ENCODE measurements around the gene EXD3. TPM values are rescaled to one million over a fixed set of nuclear protein-coding genes. Genes with fewer than 3 reads are reported as not detected.

The EXD3 gene
- polyA plus RNA-seq, 6 donors from 2014 or later = 2.3 to 7.5 (median 4.5) TPM; not detected in 1

- peak overlapping the region in 2 of 6 donors; percentile 37 to 38 for H3K27ac Mint-ChIP-seq
- peak overlapping the region in 2 of 8 donors; percentile 38 to 74 for H3K4me3 Mint-ChIP-seq
- DNase-seq (no peak), ATAC-seq (ENCODE audit: low read depth in 2 of 2) (no peak)
- H3K36me3 Mint-ChIP-seq = no peaks in the 10 kb centered on the region
- H3K4me1 Mint-ChIP-seq = peaks cover 6 to 26% (median 24%) of the 10 kb centered on the region in 3 donors
- H3K27me3 Mint-ChIP-seq = peaks cover 0 to 10% (median 3%) of the 10 kb centered on the region in 3 donors
- H3K9me3 Mint-ChIP-seq = peaks cover 0 to 1% (median 0%) of the 10 kb centered on the region in 7 donors
These were observed 25.6 kb upstream of the EXD3 start for GRCh38 chr9:137448602-137448962.

- H3K4me1 Mint-ChIP-seq = peaks cover 6 to 25% (median 24%) of the 10 kb centered on the region in 3 donors
- no peaks in the 10 kb centered on the region for H3K36me3 Mint-ChIP-seq
- peak overlapping the region in 1 of 8 donors; percentile 38 for H3K4me3 Mint-ChIP-seq
- DNase-seq (no peak), ATAC-seq (ENCODE audit: low read depth in 2 of 2) (no peak)
- H3K27me3 Mint-ChIP-seq = peaks cover 0 to 10% (median 8%) of the 10 kb centered on the region in 3 donors
- peak overlapping the region in 1 of 6 donors; percentile 38 for H3K27ac Mint-ChIP-seq
- H3K9me3 Mint-ChIP-seq = peaks cover 0 to 1% (median 0%) of the 10 kb centered on the region in 7 donors
These were observed 25.0 kb upstream of the EXD3 start for GRCh38 chr9:137447722-137448601.

- ATAC-seq (ENCODE audit: low read depth in 2 of 2) (peak in 1 of 2 donors; percentile 11), DNase-seq (no peak)
- H3K36me3 Mint-ChIP-seq = peaks cover 2 to 3% of the 10 kb centered on the region in 2 donors
- no peaks in the 10 kb centered on the region for H3K9me3 Mint-ChIP-seq
- H3K4me3 Mint-ChIP-seq = no peak overlapping the region
- peak overlapping the region in 3 of 6 donors; percentile 3 to 81 (median 26) for H3K27ac Mint-ChIP-seq
- peaks cover 8 to 24% (median 19%) of the 10 kb centered on the region in 3 donors for H3K4me1 Mint-ChIP-seq
- peaks cover 4 to 14% (median 11%) of the 10 kb centered on the region in 3 donors for H3K27me3 Mint-ChIP-seq
These were observed 24.0 kb upstream of the EXD3 start for GRCh38 chr9:137446851-137447471.

GRCh38 chr9:137445930-137446431, 23.0 kb upstream of the EXD3 start:
- Mint-ChIP-seq H3K9me3 (no peaks in the 10 kb centered on the region), H3K27ac (no peak overlapping the region), H3K27me3 (peaks cover 6 to 16% (median 16%) of the 10 kb centered on the region in 3 donors), H3K4me3 (no peak overlapping the region), H3K36me3 (peaks cover 4 to 7% of the 10 kb centered on the region in 2 donors), H3K4me1 (peaks cover 11 to 21% (median 17%) of the 10 kb centered on the region in 3 donors)
- no peak for ATAC-seq (ENCODE audit: low read depth in 2 of 2)
- no peak for DNase-seq

GRCh38 chr9:137445275-137445807, 22.4 kb upstream of the EXD3 start:
- H3K27ac Mint-ChIP-seq = peak overlapping the region in 3 of 6 donors; percentile 11 to 89 (median 66)
- no peak overlapping the region for H3K4me3 Mint-ChIP-seq
- H3K27me3 Mint-ChIP-seq = peaks cover 6 to 16% (median 16%) of the 10 kb centered on the region in 3 donors
- peak; percentile 79 for DNase-seq
- H3K9me3 Mint-ChIP-seq = no peaks in the 10 kb centered on the region
- peaks cover 4 to 7% of the 10 kb centered on the region in 2 donors for H3K36me3 Mint-ChIP-seq
- H3K4me1 Mint-ChIP-seq = peaks cover 11 to 17% (median 13%) of the 10 kb centered on the region in 3 donors
- ATAC-seq (ENCODE audit: low read depth in 2 of 2) = peak; percentile 71 to 77

GRCh38 chr9:137444106-137444790, 21.3 kb upstream of the EXD3 start:
- Mint-ChIP-seq H3K36me3 (peaks cover 4 to 7% of the 10 kb centered on the region in 2 donors), H3K27me3 (peaks cover 6 to 21% (median 16%) of the 10 kb centered on the region in 3 donors), H3K27ac (no peak overlapping the region), H3K9me3 (no peaks in the 10 kb centered on the region), H3K4me1 (peaks cover 11 to 14% (median 13%) of the 10 kb centered on the region in 3 donors), H3K4me3 (peak overlapping the region in 1 of 8 donors; percentile 9)
- DNase-seq = no peak
- ATAC-seq (ENCODE audit: low read depth in 2 of 2) = no peak

- Mint-ChIP-seq H3K4me1 (peaks cover 10 to 11% (median 11%) of the 10 kb centered on the region in 3 donors), H3K27ac (peak overlapping the region in 2 of 6 donors; percentile 47 to 70), H3K27me3 (peaks cover 6 to 22% (median 16%) of the 10 kb centered on the region in 3 donors), H3K36me3 (peaks cover 4 to 7% of the 10 kb centered on the region in 2 donors), H3K9me3 (no peaks in the 10 kb centered on the region), H3K4me3 (peak overlapping the region; percentile 50 to 92 (median 80))
- DNase-seq = no peak
- no peak for ATAC-seq (ENCODE audit: low read depth in 2 of 2)
These were observed 19.0 kb upstream of the EXD3 start for GRCh38 chr9:137441935-137442321.

GRCh38 chr9:137441289-137441934, 18.4 kb upstream of the EXD3 start, which contains the start of gene ENTPD8:
Gene ENTPD8, minus strand, starts transcription at chr9:137441357. Its CDS starts 3,072 bp downstream, at chr9:137438285.
- no peak for DNase-seq
- Mint-ChIP-seq H3K36me3 (peaks cover 4 to 7% of the 10 kb centered on the region in 2 donors), H3K9me3 (no peaks in the 10 kb centered on the region), H3K27me3 (peaks cover 6 to 22% (median 16%) of the 10 kb centered on the region in 3 donors), H3K27ac (peak within 1 kb of the TSS in 2 of 6 donors; percentile 47 to 70), H3K4me3 (peak within 1 kb of the TSS; percentile 50 to 92 (median 80)), H3K4me1 (peaks cover 9 to 11% (median 10%) of the 10 kb centered on the region in 3 donors)
- ATAC-seq (ENCODE audit: low read depth in 2 of 2) = peak; percentile 22 to 29

- no peaks in the 10 kb centered on the region for H3K9me3 Mint-ChIP-seq
- H3K36me3 Mint-ChIP-seq = peaks cover 4 to 7% of the 10 kb centered on the region in 2 donors
- DNase-seq (no peak), ATAC-seq (ENCODE audit: low read depth in 2 of 2) (no peak)
- peaks cover 6 to 16% (median 13%) of the 10 kb centered on the region in 3 donors for H3K27me3 Mint-ChIP-seq
- peak overlapping the region in 1 of 6 donors; percentile 38 for H3K27ac Mint-ChIP-seq
- H3K4me1 Mint-ChIP-seq = peaks cover 4 to 6% (median 4%) of the 10 kb centered on the region in 3 donors
- H3K4me3 Mint-ChIP-seq = peak overlapping the region in 3 of 8 donors; percentile 19 to 34 (median 21)
These were observed 16.3 kb upstream of the EXD3 start for GRCh38 chr9:137439158-137439714.

GRCh38 chr9:137438591-137439157, 15.7 kb upstream of the EXD3 start:
- no peak for DNase-seq
- no peaks in the 10 kb centered on the region for H3K9me3 Mint-ChIP-seq
- peaks cover 4 to 7% of the 10 kb centered on the region in 2 donors for H3K36me3 Mint-ChIP-seq
- peaks cover 6 to 13% (median 11%) of the 10 kb centered on the region in 3 donors for H3K27me3 Mint-ChIP-seq
- peaks cover 4 to 6% (median 4%) of the 10 kb centered on the region in 3 donors for H3K4me1 Mint-ChIP-seq
- H3K4me3 Mint-ChIP-seq = no peak overlapping the region
- no peak for ATAC-seq (ENCODE audit: low read depth in 2 of 2)
- no peak overlapping the region for H3K27ac Mint-ChIP-seq

GRCh38 chr9:137437691-137438590, 15.0 kb upstream of the EXD3 start:
- no peak for ATAC-seq (ENCODE audit: low read depth in 2 of 2)
- peaks cover 4 to 6% (median 4%) of the 10 kb centered on the region in 3 donors for H3K4me1 Mint-ChIP-seq
- no peaks in the 10 kb centered on the region for H3K9me3 Mint-ChIP-seq

More at GRCh38 chr9:137437691-137438590, 15.0 kb upstream of the EXD3 start:
- Mint-ChIP-seq H3K4me3 (peak overlapping the region in 1 of 8 donors; percentile 51), H3K27me3 (peaks cover 6 to 11% (median 8%) of the 10 kb centered on the region in 3 donors), H3K27ac (no peak overlapping the region), H3K36me3 (peaks cover 4 to 7% of the 10 kb centered on the region in 2 donors)
- no peak for DNase-seq
